HS-27A (cell line): ENCODE data around the gene CXCL9.
"Not testable (repeated sequence)": the region's sequence is repeated elsewhere in the genome, so short reads cannot be mapped to it uniquely, and the experiment has no call there.

Experiments
- DNase-seq: peaks from one replicate; pipeline ENCODE4 v3.0.0-alpha.2; 2012; ENCODE audit warnings: low read depth, missing footprints

Gene CXCL9

DNA sequence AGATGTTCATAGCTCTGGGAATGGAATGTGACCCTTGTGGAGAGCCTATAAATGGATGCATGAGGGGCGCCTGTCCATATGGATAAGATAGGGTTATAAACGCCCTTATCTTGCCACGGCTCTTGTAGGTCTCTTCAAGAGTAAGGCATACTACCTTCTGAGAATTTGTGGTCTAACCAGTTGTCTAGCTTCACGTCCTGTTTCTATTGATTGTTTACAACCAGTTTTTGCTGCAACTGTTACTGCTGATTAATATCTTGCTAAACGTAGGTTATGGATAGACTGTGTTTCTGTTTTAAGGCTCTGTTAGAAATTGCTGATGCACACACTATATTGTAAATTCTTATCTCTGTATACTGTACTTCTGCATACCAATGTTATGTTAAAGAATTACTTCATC lies 52.5 kb downstream of the CXCL9 start:
- not testable (repeated sequence) for DNase-seq

DNA sequence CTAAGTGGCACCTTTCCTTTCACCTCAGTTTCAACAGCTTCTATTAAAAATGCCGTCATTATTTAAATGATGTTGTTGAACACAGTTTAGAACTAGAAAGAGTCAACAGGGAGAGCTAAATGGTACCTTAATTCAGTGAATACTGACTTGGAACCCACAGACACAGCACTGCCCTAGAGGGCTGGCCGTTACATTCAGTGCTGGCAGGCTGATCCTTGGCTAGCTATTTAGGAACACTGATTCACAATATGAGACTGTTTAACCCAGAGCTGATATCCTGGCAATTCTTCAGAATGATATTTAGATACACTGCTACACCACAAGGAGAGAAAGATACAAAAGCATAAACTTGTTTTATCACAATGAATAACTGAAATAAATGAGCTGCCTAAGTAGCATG lies 53.8 kb downstream of the CXCL9 start:
- no peak for DNase-seq
